GM12878 (cell line): ENCODE measurements around the gene PRADC1. TPM values are rescaled to one million over a fixed set of nuclear protein-coding genes. Genes with fewer than 3 reads are reported as not detected.

Experiments
- YBX1 ChIP-seq: fragments of 450-650 bp; IDR thresholded peaks from 2 replicates; pipeline ENCODE4 v1.6.1; 2016; ENCODE audit warnings: antibody characterized with exemption
- polyA plus RNA-seq, 11 experiments: library from polyadenylated mRNA; depleted of rRNA in 4 of 11; unstranded in 6 of 11; stranded (reverse) in 5 of 11; fragments of >200 nt; fragmentation: Nextera tagmentation in 4 of 11; fragmentation: Illumina TruSeq in 1 of 11; extraction: Ambion mirVana in 4 of 11; extraction: Trizol in 1 of 11; gene quantifications; 1 replicate in 1 of 11; 2 replicates in 10 of 11; pipeline versions ENCODE4 v1.2.1 to v1.2.3, GENCODE V29; 2011 to 2016; ENCODE audit warnings: inconsistent platforms in 2 of 11, missing spikeins in 2 of 11, low read depth in 1 of 11
- total RNA-seq, 4 experiments: library from RNA; depleted of rRNA in 3 of 4; stranded (reverse); fragments of >200 nt in 3 of 4; fragmentation: Illumina TruSeq in 1 of 4; extraction: Trizol in 1 of 4; gene quantifications; 2 replicates each; pipeline versions ENCODE4 v1.2.1 to v1.2.3, GENCODE V29; 2013 to 2021
- TF ChIP-seq, protein P1 (sequence below), 3 experiments: IDR thresholded peaks in 2 of 3; conservative IDR thresholded peaks in 1 of 3; 2 replicates each; pipeline ENCODE4 v1.5.1; 2011; ENCODE audit warnings: low read depth in 3 of 3, low read length in 3 of 3, mild to moderate bottlenecking in 3 of 3, control low read depth in 2 of 3, moderate library complexity in 2 of 3, inconsistent platforms in 1 of 3, mixed read lengths in 1 of 3; ENCODE audit not compliant: control insufficient read depth in 2 of 3, insufficient read depth in 1 of 3; ENCODE audit errors: extremely low read depth in 1 of 3
- TF ChIP-seq, protein P2 (sequence below): IDR thresholded peaks from 2 replicates; pipeline ENCODE4 v1.6.1; 2012; ENCODE audit warnings: improper control_type of control experiment, low read depth, low read length; ENCODE audit not compliant: insufficient replicate concordance
- TF ChIP-seq, protein P3 (sequence below): fragments of 450-650 bp; IDR thresholded peaks from 2 replicates; pipeline ENCODE4 v1.6.1; 2018; ENCODE audit warnings: mild to moderate bottlenecking, low read depth, moderate library complexity; ENCODE audit not compliant: partially characterized antibody
- TF ChIP-seq, protein P4 (sequence below): fragments of 150-350 bp; IDR thresholded peaks from 2 replicates; pipeline ENCODE4 v1.6.1; 2014; ENCODE audit warnings: mild to moderate bottlenecking, low read depth, low read length

PRADC1 gene
- total and polyA plus RNA-seq, 10 of the 15 experiments (the other 5 are each of a cell fraction or from before 2014, with no cell fraction given) = 3.7 to 39.0 (median 13.8) TPM

DNA sequence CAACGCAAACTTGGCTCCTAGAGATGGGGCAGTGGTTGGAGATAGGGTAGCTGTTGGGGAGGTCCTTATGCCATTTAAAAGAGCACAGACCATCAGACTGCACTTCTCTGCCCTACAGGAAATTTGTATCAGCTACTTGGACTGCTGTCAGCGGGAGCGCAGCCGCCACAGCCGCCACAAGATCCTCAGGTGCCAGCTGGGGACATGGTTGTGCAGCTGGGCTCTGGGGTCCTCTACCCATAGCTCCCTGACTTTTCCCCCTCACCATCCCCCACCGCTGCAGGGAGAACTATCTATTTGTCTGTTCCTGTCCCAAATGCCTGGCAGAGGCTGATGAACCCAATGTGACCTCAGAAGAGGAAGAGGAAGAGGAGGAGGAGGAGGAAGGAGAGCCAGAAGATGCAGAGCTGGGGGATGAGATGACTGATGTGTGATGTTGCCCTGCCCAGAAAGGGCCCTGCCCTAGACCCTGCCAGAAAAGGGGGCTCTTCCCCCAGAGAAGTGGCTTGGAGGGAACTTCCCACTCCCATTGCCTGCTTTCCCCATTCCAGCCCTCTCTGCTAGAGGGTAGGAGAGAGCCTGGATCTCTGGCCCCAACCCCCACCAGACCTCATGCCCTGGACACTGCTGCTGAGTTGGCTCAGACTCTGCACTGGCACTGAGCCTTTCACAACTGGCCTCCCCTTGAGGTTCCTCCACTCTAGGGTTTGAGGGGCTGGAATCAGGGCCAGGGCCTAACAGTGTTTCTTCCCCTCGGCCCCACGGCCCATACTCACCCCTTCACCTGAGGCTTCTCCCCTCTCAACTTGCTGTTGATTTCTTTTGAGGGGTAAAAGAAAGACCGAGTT, 7.3 kb downstream of the PRADC1 start (continued):
- TF ChIP-seq, protein P1, sequence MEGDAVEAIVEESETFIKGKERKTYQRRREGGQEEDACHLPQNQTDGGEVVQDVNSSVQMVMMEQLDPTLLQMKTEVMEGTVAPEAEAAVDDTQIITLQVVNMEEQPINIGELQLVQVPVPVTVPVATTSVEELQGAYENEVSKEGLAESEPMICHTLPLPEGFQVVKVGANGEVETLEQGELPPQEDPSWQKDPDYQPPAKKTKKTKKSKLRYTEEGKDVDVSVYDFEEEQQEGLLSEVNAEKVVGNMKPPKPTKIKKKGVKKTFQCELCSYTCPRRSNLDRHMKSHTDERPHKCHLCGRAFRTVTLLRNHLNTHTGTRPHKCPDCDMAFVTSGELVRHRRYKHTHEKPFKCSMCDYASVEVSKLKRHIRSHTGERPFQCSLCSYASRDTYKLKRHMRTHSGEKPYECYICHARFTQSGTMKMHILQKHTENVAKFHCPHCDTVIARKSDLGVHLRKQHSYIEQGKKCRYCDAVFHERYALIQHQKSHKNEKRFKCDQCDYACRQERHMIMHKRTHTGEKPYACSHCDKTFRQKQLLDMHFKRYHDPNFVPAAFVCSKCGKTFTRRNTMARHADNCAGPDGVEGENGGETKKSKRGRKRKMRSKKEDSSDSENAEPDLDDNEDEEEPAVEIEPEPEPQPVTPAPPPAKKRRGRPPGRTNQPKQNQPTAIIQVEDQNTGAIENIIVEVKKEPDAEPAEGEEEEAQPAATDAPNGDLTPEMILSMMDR (IDR thresholded peaks at IDR 0.05 in 2 of 3, conservative IDR thresholded peaks at IDR 0.05 in 1 of 3; ENCODE audit: control insufficient read depth in 2 of 3, extremely low read depth in 1 of 3, insufficient read depth in 1 of 3, low read depth in 3 of 3, low read length in 3 of 3) = no peak
- TF ChIP-seq, protein P2, sequence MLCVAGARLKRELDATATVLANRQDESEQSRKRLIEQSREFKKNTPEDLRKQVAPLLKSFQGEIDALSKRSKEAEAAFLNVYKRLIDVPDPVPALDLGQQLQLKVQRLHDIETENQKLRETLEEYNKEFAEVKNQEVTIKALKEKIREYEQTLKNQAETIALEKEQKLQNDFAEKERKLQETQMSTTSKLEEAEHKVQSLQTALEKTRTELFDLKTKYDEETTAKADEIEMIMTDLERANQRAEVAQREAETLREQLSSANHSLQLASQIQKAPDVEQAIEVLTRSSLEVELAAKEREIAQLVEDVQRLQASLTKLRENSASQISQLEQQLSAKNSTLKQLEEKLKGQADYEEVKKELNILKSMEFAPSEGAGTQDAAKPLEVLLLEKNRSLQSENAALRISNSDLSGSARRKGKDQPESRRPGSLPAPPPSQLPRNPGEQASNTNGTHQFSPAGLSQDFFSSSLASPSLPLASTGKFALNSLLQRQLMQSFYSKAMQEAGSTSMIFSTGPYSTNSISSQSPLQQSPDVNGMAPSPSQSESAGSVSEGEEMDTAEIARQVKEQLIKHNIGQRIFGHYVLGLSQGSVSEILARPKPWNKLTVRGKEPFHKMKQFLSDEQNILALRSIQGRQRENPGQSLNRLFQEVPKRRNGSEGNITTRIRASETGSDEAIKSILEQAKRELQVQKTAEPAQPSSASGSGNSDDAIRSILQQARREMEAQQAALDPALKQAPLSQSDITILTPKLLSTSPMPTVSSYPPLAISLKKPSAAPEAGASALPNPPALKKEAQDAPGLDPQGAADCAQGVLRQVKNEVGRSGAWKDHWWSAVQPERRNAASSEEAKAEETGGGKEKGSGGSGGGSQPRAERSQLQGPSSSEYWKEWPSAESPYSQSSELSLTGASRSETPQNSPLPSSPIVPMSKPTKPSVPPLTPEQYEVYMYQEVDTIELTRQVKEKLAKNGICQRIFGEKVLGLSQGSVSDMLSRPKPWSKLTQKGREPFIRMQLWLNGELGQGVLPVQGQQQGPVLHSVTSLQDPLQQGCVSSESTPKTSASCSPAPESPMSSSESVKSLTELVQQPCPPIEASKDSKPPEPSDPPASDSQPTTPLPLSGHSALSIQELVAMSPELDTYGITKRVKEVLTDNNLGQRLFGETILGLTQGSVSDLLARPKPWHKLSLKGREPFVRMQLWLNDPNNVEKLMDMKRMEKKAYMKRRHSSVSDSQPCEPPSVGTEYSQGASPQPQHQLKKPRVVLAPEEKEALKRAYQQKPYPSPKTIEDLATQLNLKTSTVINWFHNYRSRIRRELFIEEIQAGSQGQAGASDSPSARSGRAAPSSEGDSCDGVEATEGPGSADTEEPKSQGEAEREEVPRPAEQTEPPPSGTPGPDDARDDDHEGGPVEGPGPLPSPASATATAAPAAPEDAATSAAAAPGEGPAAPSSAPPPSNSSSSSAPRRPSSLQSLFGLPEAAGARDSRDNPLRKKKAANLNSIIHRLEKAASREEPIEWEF = no peak
- TF ChIP-seq YBX1 = no peak
- TF ChIP-seq, protein P3, sequence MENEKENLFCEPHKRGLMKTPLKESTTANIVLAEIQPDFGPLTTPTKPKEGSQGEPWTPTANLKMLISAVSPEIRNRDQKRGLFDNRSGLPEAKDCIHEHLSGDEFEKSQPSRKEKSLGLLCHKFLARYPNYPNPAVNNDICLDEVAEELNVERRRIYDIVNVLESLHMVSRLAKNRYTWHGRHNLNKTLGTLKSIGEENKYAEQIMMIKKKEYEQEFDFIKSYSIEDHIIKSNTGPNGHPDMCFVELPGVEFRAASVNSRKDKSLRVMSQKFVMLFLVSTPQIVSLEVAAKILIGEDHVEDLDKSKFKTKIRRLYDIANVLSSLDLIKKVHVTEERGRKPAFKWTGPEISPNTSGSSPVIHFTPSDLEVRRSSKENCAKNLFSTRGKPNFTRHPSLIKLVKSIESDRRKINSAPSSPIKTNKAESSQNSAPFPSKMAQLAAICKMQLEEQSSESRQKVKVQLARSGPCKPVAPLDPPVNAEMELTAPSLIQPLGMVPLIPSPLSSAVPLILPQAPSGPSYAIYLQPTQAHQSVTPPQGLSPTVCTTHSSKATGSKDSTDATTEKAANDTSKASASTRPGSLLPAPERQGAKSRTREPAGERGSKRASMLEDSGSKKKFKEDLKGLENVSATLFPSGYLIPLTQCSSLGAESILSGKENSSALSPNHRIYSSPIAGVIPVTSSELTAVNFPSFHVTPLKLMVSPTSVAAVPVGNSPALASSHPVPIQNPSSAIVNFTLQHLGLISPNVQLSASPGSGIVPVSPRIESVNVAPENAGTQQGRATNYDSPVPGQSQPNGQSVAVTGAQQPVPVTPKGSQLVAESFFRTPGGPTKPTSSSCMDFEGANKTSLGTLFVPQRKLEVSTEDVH = no peak
- TF ChIP-seq, protein P4, sequence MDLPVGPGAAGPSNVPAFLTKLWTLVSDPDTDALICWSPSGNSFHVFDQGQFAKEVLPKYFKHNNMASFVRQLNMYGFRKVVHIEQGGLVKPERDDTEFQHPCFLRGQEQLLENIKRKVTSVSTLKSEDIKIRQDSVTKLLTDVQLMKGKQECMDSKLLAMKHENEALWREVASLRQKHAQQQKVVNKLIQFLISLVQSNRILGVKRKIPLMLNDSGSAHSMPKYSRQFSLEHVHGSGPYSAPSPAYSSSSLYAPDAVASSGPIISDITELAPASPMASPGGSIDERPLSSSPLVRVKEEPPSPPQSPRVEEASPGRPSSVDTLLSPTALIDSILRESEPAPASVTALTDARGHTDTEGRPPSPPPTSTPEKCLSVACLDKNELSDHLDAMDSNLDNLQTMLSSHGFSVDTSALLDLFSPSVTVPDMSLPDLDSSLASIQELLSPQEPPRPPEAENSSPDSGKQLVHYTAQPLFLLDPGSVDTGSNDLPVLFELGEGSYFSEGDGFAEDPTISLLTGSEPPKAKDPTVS = no peak
